Measurements from ENCODE around the gene SLC1A7. TPM values are rescaled to one million over a fixed set of nuclear protein-coding genes. Genes with fewer than 3 reads are reported as not detected.
A peak's percentile ranks its signal among the peaks of the same experiment; 100 is the strongest.

Gene SLC1A7
- total and polyA plus RNA-seq, 8 donors, result 0.08 to 0.45 (median 0.29) TPM; not detected in 5

GRCh38 chr1:53140451-53140850 is 2.0 kb downstream of the SLC1A7 start:
- intact Hi-C loops (cut with DNase I; ENCODE audit: low total_unique reads), result no loop called here
- Histone ChIP-seq H3K4me3 (no peak overlapping the region), H3K27ac (peak overlapping the region in 4 of 5 donors; percentile 3 to 76 (median 54)), H3K9me3 (peaks cover 0 to 10% (median 6%) of the 10 kb centered on the region in 4 donors), H3K36me3 (no peaks in the 10 kb centered on the region), H3K27me3 (no peaks in the 10 kb centered on the region), H3K4me1 (peaks cover 9 to 45% (median 20%) of the 10 kb centered on the region in 4 donors)
- TF ChIP-seq EP300 (IDR thresholded peaks at IDR 0.05) (no peak), CTCF (IDR thresholded peaks at IDR 0.05) (no peak), POLR2AphosphoS5 (IDR thresholded peaks at IDR 0.05) (no peak), POLR2A (IDR thresholded peaks at IDR 0.05) (no peak)
- 67 to 80% (median 75%) methylated on average over 3 of the region's 3 CpGs for WGBS, 5 donors
- no peak for DNase-seq

DNA sequence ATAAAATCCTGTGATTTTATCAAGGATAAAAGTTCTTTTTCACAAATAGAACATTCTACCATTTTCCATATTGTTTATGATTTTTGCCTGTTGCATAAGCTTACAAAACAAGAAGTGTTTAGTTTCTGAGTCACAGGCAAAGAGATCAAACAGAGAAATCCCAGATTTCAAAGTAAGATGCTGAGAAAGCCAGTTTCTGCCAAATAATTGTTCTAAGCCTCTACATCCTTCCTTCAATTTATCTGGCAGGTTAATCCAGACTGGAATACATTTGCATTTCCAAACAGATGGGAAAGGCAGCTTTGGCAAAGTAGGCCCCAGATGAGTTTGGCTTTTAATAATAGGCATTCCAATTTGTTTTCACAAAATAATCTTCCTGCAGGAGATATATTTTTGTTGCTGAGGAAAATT is 2.5 kb downstream of the SLC1A7 start:
- peak overlapping the region in 4 of 5 donors; percentile 32 to 76 (median 54) for H3K27ac ChIP-seq

DNA sequence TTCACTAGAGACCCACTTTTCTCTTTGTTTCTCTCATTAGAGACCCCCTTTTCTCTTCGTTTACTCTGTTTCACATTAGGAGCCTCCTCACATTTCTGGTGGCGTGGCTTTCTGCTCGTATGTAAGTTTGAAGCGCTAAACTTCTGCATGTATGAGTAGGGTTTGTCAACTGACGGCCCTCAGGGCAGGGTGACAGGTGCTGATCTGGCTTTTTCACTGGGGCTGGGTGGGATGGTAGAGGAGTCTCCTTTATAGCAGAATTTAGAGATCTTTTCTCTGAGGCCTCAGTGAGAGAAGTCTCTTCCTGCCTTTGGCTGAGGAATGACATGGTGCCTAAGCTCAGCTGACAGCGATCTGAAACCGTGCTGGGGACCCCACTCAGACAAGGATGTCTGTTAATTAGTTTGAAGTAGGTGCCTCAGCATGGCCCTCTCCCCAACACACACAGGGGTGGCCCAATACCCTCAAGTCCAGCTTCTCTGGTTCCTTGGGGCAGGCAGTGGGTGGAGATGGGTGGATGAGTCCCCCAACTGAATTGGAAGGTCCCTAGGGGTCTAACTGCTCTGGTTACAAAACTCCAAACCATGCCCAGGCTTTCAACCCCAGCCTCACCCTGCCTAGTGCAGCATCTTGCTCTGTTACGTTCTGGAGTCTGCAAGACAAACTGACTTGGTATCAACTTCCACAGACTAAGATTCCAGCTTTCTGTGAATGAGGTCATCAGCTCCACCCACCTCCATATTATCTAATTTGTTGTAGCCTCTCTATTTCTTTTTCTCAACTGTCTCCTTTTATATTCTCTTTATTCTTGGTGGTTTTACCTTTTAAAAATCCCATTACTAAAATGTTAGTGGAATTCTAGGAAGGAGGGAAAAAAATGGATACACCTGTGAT is 3.2 kb downstream of the SLC1A7 start:
- Histone ChIP-seq H3K36me3 (no peaks in the 10 kb centered on the region), H3K27ac (peak overlapping the region in 4 of 5 donors; percentile 32 to 76 (median 49)), H3K4me3 (no peak overlapping the region), H3K9me3 (peaks cover 0 to 10% (median 6%) of the 10 kb centered on the region in 4 donors), H3K27me3 (no peaks in the 10 kb centered on the region), H3K4me1 (peaks cover 11 to 45% (median 19%) of the 10 kb centered on the region in 4 donors)
- TF ChIP-seq EP300 (IDR thresholded peaks at IDR 0.05), result no peak
- no peak for DNase-seq
- WGBS, 5 donors, result 87 to 94% (median 92%) methylated on average over 8 of the region's 8 CpGs
- intact Hi-C loops (cut with DNase I; ENCODE audit: low total_unique reads), result no loop called here

More for the DNA sequence above, 2.5 kb downstream of the SLC1A7 start:
- Histone ChIP-seq H3K4me3 (no peak overlapping the region), H3K4me1 (peaks cover 9 to 45% (median 19%) of the 10 kb centered on the region in 4 donors), H3K27me3 (no peaks in the 10 kb centered on the region), H3K36me3 (no peaks in the 10 kb centered on the region), H3K9me3 (peaks cover 0 to 10% (median 6%) of the 10 kb centered on the region in 4 donors)
- intact Hi-C loops (cut with DNase I; ENCODE audit: low total_unique reads), result no loop called here
- TF ChIP-seq POLR2A (IDR thresholded peaks at IDR 0.05) (no peak), POLR2AphosphoS5 (IDR thresholded peaks at IDR 0.05) (peak in 1 of 3 donors; percentile 24)
- DNase-seq, result no peak

GRCh38 chr1:53137729-53138128 is 4.7 kb downstream of the SLC1A7 start:
- H3K4me1 ChIP-seq, result peaks cover 11 to 43% (median 19%) of the 10 kb centered on the region in 4 donors
- intact Hi-C loops (cut with DNase I; ENCODE audit: low total_unique reads), result no loop called here

More at GRCh38 chr1:53137729-53138128, 4.7 kb downstream of the SLC1A7 start:
- peak overlapping the region in 1 of 5 donors; percentile 4 for H3K27ac ChIP-seq
- peaks cover 0 to 10% (median 6%) of the 10 kb centered on the region in 4 donors for H3K9me3 ChIP-seq
- peak in 1 of 2 donors; percentile 11 for DNase-seq
- H3K4me3 ChIP-seq, result no peak overlapping the region
- no peaks in the 10 kb centered on the region for H3K27me3 ChIP-seq
- whole genome bisulfite sequencing, 5 donors, result 82 to 100% (median 90%) methylated on average over 1 of the region's 1 CpG
- TF ChIP-seq CTCF (IDR thresholded peaks at IDR 0.05) (no peak), EP300 (IDR thresholded peaks at IDR 0.05) (no peak), POLR2A (IDR thresholded peaks at IDR 0.05) (no peak)
- H3K36me3 ChIP-seq, result no peaks in the 10 kb centered on the region

Data from stomach (tissue), 9 donors.